Hepatic stellate cell (primary cell): ENCODE measurements around the gene HOXD3.

Experiments
- DNase-seq: peaks from one replicate; pipeline ENCODE4 v3.0.0; 2011; ENCODE audit warnings: low spot score

Gene HOXD3

DNA sequence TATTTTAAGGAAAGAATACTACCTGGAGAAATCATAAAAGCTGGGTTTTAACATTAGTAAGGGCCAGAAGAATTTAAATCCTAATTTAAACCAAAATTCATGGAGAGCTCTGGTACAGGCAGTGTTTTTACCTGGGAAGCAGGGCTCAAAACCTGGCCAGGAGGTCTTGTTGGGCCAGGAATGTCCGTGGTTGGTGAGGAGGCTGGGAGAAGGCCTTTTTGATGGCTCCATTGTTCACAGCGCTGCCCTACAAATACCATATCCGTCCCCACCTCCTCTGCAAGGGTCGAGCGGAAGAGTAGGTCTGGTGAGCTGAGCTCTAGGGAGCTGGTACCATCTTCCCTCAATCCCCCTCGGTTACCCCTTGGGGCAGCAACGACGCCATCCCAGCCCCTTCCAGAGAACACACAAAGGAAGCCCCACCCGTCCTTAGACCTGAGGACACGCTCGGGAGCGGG is 20.5 kb downstream of the HOXD3 start:
- DNase-seq = no peak

DNA sequence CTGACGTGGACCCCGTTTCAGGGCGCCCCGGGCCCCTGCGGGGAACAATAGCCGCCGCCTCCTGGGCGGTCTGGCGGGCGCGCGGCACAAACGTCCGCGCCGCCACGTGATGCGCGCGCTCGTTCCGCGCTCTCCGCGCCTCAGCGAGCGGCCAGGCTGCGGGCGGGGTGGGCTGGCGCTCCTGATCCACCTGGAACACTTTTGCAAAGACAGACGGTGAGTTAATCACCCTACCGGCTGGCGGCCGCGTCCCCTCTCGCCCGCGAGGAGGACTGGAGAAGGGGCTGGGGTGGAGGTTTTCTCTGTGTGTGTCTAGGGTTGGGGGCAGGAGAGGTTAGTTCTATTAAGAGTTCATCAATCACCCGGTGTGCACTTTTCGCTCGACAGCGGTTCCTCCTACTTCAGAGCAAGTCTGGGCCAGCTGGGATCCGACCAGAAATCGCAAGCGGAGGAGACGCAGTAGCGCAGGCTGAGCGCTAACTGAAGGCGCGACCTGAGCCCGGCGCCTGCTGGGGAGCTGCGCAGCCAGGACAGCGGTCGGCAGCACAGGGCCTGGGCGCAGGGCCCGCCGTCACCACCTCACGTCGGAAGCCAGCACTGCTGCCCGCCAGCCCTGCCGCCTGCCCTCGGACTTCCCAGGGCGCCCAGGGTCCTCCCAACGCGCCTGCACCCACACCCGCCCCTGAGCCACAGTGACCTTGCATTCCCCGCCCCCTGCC is 21.1 kb downstream of the HOXD3 start:
- no peak for DNase-seq

DNA sequence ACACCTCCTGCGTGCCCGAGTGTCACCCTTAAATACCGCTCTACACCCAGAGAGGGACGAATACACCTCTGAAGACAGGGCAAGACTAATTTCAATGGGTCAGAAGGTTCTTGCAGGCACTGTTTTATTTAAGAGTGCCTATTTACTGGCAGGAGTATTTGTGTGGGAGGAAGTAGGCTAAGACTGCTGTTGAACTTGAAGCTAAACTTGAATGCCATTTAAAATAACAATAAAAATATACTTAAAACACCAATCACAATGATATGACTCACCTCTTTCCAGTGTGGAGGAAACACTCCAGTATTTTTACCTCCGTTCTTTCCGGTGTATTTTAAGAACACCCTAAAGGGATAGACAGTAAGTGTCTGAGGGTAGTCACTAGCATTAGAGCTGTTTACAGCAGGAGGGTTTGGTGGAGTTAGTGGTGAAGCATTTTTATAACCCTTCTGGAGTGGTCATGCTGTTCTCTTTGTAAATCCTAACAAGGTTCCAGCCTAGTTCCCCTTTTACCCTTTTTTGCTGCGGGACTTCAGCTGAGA is 21.7 kb downstream of the HOXD3 start:
- no peak for DNase-seq

DNA sequence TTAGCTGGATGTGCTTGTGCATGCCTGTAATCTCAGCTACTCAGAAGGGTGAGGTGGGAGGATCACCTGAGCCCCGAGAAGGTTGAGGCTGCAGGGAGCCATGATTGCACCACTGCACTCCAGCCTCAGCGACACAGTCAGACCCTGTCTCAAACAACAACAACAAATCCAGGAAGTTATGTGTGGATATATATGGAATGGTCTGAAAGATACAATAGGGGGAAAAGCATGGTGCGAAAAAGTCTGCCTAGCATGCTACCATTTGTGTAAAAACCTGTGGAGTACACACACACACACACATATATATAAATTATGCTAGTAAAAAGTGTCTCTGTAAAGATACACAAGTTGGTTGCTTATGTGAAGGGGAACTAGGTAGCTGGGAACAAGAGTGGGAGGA is 24.4 kb downstream of the HOXD3 start:
- no peak for DNase-seq

DNA sequence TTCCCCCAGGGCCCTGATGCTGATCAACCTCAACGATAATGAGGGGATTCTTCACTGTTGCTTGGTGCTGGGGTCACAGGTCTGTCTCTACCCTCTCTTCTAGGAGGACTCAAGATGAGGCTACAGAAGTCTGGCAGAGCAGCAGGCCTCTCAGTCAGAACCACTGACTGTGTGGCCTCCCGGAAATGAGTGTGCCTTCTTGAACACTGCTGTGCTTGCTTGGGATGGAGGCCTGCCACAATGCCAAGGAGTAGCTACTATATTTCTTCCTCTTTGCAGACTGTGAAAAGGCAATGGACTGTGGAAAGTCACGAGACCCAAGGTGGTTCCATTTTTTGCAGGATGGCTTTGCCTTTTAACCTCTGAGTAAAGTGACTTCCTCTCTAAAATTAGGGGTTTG is 25.6 kb downstream of the HOXD3 start:
- DNase-seq = no peak

DNA sequence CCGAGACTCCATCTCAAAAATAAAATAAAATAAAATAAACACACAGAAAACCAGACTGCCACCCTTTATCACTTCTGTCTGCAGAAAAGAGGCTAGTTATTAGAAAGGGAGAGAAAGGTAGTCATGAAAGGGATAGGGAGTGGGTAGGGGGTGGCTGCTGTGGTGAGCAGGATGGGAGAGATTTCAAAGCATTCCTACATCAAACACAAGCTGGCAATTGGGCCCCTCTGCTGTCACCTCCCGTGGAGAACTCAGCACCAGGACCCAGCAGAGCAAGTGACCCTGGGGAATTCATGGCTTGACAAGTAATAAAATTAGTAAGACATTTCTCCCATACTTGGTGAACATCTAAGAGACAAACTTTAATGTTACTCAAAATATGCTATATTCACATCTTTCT is 27.6 kb downstream of the HOXD3 start:
- DNase-seq = no peak

DNA sequence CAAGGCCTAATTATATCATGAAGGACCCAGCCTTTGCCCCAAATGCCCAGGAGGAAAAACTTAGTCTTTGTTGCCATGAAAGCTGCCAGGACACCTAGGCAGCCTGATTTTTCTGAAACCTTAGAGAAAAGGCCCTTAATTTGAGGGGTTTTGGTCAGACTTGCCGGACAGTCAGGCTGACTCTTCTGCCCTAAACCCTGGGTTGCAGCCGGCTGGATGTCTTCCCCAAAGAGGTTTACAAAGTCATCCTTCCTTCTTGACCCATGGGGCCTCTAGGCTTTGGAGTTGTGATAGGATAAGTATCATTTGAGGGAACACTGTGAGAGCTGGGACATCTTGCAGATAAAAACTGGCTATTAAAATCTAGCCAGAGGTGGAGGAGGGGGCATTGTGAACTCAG is 28.9 kb downstream of the HOXD3 start:
- no peak for DNase-seq

DNA sequence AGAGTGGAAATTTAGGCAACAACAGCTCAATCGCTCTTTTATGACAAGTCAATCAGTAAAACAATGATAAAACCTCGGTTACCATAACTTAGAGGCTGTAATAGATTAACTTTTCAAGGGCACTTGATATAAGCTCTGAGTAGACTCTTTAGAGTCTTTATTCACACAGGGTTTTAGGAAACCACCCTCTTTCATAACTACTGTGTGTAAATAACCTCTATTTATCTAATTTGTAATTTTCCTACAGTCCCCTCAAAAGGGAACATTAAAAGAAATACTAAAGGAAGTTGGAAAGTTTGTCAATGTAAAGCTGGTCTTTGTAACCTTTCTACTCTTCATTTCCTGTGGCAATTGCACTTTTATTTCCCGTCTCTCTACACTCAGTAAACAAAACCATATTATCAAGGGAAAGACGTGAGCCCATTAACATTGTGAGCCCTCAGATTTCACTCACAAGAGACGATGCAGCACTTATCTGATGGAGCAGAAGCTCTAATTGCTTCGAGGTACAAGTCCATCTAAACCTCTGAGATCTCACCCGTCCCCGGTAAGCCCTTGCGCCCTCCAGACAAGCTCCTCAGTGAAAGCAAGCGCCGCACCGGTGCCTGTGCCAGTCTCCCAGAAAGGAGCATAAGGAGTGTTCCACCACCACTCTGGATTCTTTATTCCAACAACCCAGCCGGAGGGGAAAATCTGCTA is 30.2 kb downstream of the HOXD3 start:
- no peak for DNase-seq

DNA sequence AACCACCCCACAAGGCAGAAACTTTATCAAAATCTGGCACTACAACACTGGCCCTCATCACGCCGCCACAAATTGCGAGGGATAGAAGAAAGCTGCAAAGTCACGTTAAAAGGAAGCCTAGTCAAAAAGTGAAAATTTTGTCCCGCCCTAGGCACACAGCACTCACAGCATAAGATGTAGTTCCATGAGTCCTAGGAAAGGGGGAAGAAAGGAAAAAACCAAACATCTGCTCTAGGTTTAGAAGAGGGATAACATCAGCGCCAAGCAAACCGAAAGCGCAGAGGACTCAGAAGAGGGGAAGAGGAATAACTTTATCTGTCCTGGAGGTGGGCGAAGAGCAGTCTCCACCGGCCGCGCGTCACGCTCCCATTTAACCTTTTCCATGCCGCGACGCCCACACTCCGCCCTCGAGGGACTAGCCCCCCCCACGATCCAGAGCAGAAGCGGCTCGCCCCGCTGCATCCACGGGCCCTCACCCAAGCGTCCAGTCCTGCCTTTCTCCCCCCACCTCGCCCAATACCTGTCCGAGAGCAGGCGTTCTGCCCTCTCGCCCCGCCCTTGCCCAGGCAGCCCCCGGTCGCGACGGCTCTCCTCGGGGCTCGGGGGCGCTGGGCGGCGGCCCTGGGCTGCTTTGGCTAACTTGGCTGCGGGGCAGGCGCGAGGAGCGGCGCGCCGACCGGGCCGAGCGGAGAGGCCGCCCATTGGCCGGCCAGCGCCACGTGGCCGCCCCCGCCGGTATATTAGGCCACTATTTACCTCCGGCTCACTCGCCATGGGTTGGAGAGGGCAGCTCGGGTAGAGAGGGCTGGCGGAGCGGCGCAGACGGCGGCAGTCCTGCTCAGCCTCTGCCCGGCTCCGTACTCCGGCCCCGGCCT is 31.0 kb downstream of the HOXD3 start, which contains the start of gene HOXD1:
HOXD1 (plus strand) TSS at position 770 of the 875 bp plus-strand sequence. CDS start 134 bp downstream, outside the sequence.
- DNase-seq = peak; percentile 56

DNA sequence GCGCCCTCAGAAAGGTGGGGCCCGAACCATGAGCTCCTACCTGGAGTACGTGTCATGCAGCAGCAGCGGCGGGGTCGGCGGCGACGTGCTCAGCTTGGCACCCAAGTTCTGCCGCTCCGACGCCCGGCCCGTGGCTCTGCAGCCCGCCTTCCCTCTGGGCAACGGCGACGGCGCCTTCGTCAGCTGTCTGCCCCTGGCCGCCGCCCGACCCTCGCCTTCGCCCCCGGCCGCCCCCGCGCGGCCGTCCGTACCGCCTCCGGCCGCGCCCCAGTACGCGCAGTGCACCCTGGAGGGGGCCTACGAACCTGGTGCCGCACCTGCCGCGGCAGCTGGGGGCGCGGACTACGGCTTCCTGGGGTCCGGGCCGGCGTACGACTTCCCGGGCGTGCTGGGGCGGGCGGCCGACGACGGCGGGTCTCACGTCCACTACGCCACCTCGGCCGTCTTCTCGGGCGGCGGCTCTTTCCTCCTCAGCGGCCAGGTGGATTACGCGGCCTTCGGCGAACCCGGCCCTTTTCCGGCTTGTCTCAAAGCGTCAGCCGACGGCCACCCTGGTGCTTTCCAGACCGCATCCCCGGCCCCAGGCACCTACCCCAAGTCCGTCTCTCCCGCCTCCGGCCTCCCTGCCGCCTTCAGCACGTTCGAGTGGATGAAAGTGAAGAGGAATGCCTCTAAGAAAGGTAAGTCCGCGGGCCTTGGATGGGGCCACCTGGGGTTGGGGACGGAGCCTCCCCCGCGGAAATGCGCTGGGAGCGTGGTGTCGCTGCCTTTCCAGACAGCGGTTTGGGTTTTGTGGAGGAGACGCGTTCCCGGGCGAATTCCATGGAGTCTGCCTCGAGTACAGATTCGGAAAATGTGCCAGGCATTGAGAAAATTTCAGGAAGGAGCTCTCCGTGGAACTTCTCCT is 31.9 kb downstream of the HOXD3 start:
- DNase-seq = no peak

DNA sequence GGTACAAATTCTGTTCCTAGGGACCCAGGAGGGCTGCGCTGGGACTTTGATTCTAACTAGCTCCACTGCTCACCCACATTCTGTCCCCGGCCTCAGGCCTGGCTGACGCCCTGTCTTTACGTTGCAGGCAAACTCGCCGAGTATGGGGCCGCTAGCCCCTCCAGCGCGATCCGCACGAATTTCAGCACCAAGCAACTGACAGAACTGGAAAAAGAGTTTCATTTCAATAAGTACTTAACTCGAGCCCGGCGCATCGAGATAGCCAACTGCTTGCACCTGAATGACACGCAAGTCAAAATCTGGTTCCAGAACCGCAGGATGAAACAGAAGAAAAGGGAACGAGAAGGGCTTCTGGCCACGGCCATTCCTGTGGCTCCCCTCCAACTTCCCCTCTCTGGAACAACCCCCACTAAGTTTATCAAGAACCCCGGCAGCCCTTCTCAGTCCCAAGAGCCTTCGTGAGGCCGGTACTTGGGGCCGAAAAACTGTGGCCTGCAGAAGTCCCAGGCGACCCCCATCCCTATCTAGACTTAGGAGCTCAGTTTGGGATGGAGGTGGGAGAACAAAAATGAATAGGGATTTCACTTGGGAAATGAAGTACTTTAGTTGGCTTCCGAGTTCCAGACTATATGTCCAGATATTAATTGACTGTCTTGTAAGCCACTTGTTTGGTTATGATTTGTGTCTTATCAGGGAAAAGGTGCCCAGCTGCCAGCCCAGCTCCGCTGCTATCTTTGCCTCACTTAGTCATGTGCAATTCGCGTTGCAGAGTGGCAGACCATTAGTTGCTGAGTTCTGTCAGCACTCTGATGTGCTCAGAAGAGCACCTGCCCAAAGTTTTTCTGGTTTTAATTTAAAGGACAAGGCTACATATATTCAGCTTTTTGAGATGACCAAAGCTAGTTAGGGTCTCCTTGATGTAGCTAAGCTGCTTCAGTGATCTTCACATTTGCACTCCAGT is 32.9 kb downstream of the HOXD3 start:
- no peak for DNase-seq

DNA sequence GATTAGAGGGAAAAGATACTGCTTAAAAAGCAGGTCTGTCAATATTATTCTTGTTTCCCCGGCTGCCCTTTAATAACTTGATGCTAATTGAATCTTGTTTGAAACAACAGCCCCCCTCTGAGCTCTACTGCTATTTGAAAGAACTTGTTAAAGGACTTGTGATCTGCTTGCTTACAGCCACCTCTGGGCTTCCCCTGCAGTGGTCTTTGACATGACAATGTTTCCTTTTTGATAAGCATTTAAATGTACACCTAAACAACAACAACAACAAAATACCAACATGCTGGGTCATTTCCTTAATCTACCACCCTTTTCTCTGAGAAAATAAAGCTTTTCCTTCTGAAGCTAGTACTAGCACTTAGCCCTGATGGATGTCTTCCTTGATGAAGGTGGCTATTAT is 35.2 kb downstream of the HOXD3 start:
- DNase-seq = no peak

DNA sequence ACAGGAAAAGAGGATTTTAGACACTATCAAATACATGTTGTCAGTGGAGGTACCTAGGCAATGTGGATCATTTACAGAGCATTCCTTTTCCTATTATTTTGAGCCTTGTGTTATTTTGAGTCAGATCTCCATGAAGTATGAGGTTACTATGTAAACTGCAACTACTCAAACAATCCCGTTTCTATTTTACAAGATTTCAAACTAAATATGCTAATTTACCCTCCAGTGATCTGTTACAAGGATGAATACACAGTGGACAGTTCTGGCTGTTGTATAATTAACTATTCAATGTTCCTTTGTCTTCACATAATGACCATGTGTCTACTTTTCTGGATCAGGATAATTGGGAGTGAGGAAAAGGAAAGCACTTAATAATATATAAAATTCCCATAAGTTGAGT is 35.9 kb downstream of the HOXD3 start:
- DNase-seq = no peak

DNA sequence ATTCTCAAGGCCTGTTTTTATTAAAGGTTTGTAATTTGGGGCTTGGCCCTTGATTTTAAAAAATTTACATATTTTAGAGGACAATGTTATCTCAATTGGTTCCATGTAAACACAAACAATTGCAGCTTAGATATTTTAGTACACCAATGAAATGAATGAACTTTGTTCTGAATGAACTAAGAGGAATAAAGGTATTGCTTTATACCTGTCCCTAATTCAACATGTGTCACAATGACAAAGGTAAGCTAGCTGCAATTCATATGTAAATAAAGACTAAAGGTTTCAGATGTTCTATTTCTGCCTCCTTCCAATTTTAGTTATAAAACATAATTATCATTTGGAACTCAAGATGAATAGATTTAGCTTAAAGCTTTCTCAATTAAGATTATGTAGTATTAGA is 42.8 kb downstream of the HOXD3 start:
- DNase-seq = no peak

DNA sequence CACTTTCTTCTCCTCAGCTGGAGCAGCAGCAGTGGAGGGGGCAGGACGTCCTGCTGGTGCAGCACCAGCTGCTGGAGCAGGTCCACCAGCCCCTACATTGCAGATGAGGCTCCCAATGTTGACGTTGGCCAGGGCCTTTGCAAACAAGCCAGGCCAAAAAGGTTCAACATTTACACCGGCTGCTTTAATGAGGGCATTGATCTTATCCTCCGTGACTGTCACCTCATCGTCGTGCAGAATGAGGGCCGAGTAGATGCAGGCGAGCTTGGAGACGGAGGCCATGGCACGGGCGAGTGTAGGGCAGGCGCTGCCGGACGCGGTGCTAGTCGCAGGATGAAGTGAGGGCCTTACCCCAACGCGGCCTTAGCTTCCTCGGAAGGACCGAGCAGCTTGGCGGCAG is 43.9 kb downstream of the HOXD3 start:
- DNase-seq = no peak

DNA sequence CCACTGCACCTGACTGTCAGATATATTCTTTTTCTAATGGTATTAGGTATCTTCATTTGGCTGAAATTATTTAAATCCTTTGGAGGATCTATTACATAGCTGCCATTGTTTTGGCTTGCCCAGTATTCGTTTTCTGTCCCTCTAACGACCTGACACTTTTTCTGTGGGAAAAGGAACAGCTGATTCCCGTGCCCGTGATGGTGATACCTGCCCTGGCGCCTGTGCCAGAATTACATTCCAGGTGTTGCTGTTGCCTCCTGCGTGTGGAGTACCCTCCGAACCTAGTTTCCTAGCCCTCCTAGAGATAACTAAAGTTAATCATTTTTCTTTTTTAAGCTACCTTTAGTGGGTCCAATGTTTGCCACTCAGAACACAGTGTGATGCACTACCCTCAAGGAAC is 45.4 kb downstream of the HOXD3 start:
- DNase-seq = no peak

DNA sequence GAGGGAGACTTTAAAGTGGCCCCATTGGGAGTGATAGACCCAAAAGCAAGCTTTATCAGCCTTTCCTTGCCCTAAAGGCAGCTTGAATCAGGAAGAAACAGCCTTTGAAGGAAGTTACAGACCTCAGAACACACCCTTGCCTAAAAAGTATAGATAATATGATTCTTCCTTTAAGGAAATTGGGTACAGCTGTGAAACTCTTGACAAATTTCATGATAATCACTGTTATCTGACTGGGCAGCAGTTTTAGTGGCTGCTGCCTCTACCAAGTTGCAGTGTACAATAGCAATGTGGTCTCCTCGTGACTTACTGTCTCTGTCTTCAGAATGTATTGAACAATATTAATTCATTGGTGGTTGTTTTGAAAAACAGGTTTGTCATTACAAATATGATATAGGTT is 48.0 kb downstream of the HOXD3 start:
- no peak for DNase-seq

DNA sequence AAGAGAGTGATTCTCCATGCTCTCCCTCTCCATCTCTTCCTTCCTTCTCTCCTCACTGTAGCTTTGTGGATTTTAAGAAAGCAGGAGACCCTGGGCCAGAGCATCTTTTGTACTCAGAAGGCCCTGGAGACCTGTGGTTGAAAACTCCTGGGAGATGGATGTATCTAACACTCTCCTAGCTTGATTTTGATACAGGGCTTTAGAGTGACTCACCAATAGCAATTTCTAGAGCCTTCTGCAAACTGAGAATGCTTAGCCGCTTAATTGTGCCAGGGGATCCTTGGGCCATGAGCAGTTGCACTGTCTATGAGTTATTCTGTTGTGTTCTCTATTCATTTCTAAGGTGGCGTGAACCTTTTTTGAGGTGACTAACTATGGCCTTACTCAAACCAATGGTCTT is 49.0 kb downstream of the HOXD3 start:
- no peak for DNase-seq

DNA sequence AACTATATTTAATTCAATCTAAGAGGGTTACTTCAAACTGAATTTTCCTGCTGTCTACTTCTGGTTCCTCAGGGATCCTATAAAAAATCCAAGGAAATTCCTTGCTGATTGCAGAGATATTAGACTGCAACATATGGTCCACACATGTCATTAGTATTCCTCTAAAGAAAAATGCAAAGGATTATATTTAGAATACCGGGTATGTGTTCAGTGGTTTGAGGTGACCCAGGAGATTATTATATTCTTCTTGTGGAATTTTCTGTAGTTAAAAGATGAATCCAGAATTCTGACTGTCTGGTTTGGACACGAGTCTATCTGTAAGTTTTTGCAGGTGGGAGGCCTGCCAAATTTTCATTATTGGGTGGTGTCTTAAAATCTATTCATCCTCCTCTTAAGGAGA is 49.6 kb downstream of the HOXD3 start:
- DNase-seq = no peak

DNA sequence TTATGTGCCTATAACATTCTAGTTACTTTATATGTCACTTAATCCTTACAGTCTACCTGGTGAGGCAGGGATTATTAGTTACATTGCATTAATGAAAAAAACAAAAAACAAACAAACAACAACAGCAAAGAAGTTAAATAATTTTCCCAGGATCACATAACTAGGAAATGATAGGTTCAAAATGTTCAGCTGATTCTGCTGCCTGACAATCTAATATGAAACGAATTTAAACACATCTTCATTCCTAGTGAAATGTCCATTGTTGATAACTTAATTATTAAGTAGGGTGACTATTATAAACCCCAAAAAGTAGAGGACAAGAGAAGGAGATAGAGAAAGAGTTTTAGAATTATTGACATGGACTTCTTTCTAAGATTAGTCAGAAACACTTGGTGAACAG is 54.0 kb downstream of the HOXD3 start:
- DNase-seq = no peak
